SJSA1 (cell line): ENCODE results near the gene PDPK1. TPM values are rescaled to one million over a fixed set of nuclear protein-coding genes. Genes with fewer than 3 reads are reported as not detected.

ENCODE experiments used
- DNase-seq, 2 experiments: peaks; one replicate each; pipeline ENCODE4 v3.0.0-alpha.2; 2015 to 2020; ENCODE audit warnings: low spot score in 2 of 2, low read depth in 1 of 2
- H3K27ac ChIP-seq: fragments of 250-450 bp; sonication (Bioruptor Pico); 2 replicates; pipeline ENCODE4 v1.5.1; 2020; ENCODE audit warnings: mild to moderate bottlenecking, moderate library complexity
- H3K27me3 ChIP-seq: fragments of 250-450 bp; sonication (Bioruptor Pico); replicated peaks from 2 replicates; pipeline ENCODE4 v1.5.1; 2020; ENCODE audit warnings: mild to moderate bottlenecking, moderate library complexity
- H3K36me3 ChIP-seq: fragments of 250-450 bp; sonication (Bioruptor Pico); 2 replicates; pipeline ENCODE4 v1.5.1; 2020; ENCODE audit warnings: mild to moderate bottlenecking
- H3K4me1 ChIP-seq: fragments of 250-450 bp; sonication (Bioruptor Pico); replicated peaks from 2 replicates; pipeline ENCODE4 v1.6.1; 2021; ENCODE audit warnings: mild to moderate bottlenecking
- H3K4me3 ChIP-seq: fragments of 250-450 bp; sonication (Bioruptor Pico); 2 replicates; pipeline ENCODE4 v1.5.1; 2020; ENCODE audit warnings: mild to moderate bottlenecking
- H3K9me3 ChIP-seq: fragments of 250-450 bp; sonication (Bioruptor Pico); replicated peaks from 2 replicates; pipeline ENCODE4 v1.5.1; 2020; ENCODE audit warnings: mild to moderate bottlenecking
- total RNA-seq: library from RNA; depleted of rRNA; stranded (reverse); fragments of >200 nt; shearing (Covaris generic); gene quantifications from 2 replicates; pipeline ENCODE4 v1.2.3, GENCODE V29; 2014

The PDPK1 gene
- total RNA-seq, 1 experiment from 2014 or later: 20.3 TPM

DNA sequence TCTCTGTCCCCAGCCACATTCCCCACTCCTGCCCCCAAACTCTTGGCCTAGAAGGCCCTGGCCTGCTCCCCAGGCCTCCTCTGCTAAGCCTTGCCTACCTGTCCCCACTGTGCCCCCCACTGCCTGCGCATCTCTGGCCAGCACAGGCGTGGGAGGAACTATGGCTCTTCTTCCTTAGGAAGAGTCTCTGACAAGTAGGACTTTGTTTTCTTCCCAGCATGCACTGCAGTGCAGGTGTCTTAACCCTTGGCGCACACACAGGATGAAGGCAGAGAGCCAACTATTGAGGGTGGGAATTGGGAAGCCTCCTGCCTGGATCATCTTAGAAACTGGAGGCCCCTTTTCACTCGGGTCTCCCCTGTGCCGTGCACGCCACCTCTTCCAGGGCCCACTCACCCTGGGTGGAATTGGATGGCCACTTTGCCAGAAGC, 14.0 kb upstream of the PDPK1 start:
- no peaks in the 10 kb centered on the region for H3K9me3 ChIP-seq
- peaks cover 75% of the 10 kb centered on the region for H3K36me3 ChIP-seq

DNA sequence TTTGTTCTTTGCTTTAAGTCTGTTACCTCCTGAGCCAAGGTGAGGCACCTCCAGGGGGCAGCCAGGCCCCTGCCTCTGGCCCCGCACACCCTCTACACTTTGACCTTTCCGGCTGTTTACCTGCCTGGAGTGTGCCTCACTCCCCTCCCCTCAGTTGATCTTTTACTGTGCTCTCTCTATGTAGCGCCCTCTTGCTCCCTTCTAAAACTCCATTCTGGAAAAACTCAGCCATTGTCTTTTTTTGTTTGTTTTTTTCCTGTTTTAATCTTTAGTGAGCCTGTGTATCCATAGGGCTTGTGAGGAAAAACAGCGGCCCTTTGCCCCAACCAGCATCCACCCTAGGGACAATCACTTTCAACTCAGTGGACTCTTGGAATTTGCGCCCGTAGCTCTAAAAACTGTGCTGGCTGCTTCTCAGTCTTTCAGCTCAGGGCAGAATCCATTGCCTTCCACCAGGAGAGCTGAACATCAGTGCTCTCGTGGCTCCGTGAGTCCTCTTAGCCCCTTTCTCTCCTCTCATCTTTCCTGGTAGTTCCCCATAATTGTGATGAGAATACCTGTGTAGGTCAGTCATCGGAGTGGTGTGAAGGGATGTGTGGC, 13.4 kb upstream of the PDPK1 start:
- H3K27ac ChIP-seq: no peak overlapping the region
- no peak for DNase-seq
- H3K4me3 ChIP-seq: no peak overlapping the region
- no peaks in the 10 kb centered on the region for H3K9me3 ChIP-seq
- H3K36me3 ChIP-seq: peaks cover 75% of the 10 kb centered on the region
- no peaks in the 10 kb centered on the region for H3K27me3 ChIP-seq
- peaks cover 13% of the 10 kb centered on the region for H3K4me1 ChIP-seq

More for the DNA sequence above, 14.0 kb upstream of the PDPK1 start:
- Histone ChIP-seq H3K4me3 (no peak overlapping the region), H3K27ac (no peak overlapping the region), H3K4me1 (peaks cover 19% of the 10 kb centered on the region), H3K27me3 (no peaks in the 10 kb centered on the region)
- no peak for DNase-seq

- no peak overlapping the region for H3K4me3 ChIP-seq
Observed at GRCh38 chr16:2526135-2526534, 11.7 kb upstream of the PDPK1 start.

DNA sequence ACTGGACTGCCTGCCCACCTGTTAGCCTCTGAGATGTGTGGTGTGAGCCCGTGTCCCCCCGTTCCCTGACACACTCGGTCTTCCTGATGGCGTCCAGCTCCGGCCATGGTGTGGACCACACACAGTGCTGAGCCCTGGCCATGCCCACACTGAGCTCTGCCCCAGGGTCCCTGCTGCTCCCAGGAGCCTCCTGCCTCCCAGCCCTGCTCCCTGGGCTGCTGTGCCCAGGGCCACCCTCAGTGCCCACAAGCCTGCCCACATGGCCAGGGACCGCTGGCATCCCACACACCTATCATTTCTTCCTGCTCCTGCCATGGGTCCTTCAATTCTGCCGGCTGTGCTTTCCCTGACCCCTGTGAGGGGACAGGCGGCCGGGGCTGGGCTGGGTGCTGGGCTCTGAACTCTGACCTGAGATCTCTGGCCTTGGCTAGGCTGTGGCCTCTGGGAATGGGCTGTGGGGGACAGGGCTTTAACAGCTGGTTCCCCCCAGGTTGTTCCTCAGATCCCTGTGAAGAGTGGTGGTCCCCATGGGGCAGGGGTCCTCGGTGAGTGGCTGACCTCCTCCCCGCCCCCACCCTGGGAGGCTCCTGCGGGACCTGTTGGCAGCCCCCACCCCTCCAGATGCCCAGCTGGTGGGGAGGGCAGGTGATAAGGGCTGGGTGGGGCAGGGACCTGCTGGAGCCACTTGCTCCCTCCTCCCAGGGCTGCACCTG, 10.6 kb upstream of the PDPK1 start:
- Histone ChIP-seq H3K36me3 (peaks cover 79% of the 10 kb centered on the region), H3K4me1 (peaks cover 9% of the 10 kb centered on the region), H3K27ac (no peak overlapping the region), H3K4me3 (no peak overlapping the region), H3K27me3 (no peaks in the 10 kb centered on the region), H3K9me3 (no peaks in the 10 kb centered on the region)
- DNase-seq: no peak

More at GRCh38 chr16:2526135-2526534, 11.7 kb upstream of the PDPK1 start:
- Histone ChIP-seq H3K4me1 (peaks cover 4% of the 10 kb centered on the region), H3K9me3 (no peaks in the 10 kb centered on the region), H3K36me3 (peaks cover 82% of the 10 kb centered on the region), H3K27ac (no peak overlapping the region), H3K27me3 (no peaks in the 10 kb centered on the region)
- DNase-seq: no peak

DNA sequence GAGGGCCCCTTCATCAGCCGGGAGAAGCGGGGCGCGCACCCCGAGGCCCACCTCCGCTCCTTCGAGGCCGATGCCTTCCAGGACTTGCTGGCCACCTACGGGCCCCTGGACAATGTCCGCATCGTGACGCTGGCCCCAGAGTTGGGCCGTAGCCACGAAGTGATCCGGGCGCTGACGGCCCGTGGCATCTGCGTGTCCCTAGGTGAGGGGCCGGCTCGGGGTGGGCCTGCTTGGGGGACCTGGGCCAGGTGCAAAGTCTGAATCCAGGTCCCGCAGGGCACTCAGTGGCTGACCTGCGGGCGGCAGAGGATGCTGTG, 10.1 kb upstream of the PDPK1 start:
- DNase-seq: no peak
- H3K4me3 ChIP-seq: no peak overlapping the region
- H3K9me3 ChIP-seq: no peaks in the 10 kb centered on the region
- peaks cover 75% of the 10 kb centered on the region for H3K36me3 ChIP-seq
- H3K27ac ChIP-seq: no peak overlapping the region
- H3K4me1 ChIP-seq: peaks cover 14% of the 10 kb centered on the region
- H3K27me3 ChIP-seq: no peaks in the 10 kb centered on the region

DNA sequence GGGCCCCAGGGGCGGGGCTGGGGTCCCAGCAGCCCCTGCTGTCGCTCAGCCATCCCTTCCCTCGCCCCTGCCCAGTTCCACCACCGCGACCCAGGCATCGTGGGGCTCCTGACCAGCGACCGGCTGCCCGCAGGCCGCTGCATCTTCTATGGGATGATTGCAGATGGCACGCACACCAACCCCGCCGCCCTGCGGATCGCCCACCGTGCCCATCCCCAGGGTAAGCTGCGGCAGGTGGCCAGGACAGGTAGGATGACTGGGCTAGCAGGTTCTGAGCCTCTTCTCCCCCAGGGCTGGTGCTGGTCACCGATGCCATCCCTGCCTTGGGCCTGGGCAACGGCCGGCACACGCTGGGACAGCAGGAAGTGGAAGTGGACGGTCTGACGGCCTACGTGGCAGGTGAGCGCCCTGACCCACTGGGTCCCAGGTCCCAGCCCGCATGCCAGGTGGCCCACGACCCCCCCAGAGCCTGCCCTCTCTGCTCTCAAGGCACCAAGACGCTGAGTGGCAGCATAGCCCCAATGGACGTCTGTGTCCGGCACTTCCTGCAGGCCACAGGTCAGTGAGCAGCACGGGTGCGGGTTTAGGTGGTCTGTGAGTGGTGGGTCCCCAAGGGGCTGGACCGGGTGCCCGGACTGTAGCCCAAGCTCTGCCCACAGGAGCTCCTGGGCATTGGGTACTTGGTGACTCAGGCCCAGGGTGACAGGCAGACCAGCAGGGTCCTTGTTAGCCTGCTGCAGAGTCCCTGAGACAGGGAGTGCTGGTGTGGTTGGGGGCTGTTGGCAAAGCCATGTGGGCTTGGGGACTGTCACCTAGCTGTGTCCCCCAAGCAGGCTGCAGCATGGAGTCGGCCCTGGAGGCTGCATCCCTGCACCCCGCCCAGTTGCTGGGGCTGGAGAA, 9.4 kb upstream of the PDPK1 start:
- Histone ChIP-seq H3K4me3 (no peak overlapping the region), H3K4me1 (peaks cover 16% of the 10 kb centered on the region), H3K27ac (no peak overlapping the region), H3K27me3 (no peaks in the 10 kb centered on the region), H3K9me3 (no peaks in the 10 kb centered on the region), H3K36me3 (peaks cover 73% of the 10 kb centered on the region)
- DNase-seq: no peak

- no peaks in the 10 kb centered on the region for H3K9me3 ChIP-seq
- no peak overlapping the region for H3K27ac ChIP-seq
- DNase-seq: no peak
- H3K4me1 ChIP-seq: peaks cover 16% of the 10 kb centered on the region
- peaks cover 64% of the 10 kb centered on the region for H3K36me3 ChIP-seq
- no peak overlapping the region for H3K4me3 ChIP-seq
- no peaks in the 10 kb centered on the region for H3K27me3 ChIP-seq
Observed at GRCh38 chr16:2529061-2529931, 8.5 kb upstream of the PDPK1 start.

DNA sequence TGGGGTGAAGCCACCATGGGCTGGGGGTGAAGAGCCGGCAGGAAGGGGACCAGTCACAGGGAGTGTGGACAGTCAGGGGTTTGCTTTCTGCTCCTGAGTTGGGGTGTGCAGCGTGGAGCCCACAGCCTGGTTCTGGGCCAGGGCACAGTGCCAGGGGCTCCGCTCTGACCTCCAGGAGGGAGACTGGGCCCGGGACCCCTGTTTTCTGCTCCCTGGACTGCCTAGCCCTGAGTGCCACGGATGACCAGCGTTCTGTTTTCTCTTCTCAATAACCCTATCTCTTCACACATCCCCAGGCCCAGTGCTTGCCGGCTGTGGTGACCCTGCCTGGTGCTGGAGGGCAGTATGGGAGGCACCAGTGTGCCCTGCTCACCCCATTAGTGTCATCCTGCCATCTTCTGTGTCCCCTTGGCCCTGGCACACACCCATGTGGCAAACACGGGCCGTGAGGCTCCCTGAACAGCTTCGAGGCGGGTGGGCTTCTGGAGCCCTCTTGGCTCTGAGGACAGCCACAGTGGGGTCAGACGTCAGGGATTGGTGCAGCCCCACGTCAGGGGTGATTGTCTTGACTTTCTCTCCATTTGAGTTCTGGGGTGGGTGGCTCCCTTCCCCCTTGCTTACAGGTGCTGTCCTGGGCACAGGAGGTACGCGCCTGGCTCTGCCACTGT, 7.7 kb upstream of the PDPK1 start:
- no peak for DNase-seq
- peaks cover 19% of the 10 kb centered on the region for H3K4me1 ChIP-seq
- H3K9me3 ChIP-seq: no peaks in the 10 kb centered on the region
- peaks cover 57% of the 10 kb centered on the region for H3K36me3 ChIP-seq
- H3K27ac ChIP-seq: no peak overlapping the region
- no peak overlapping the region for H3K4me3 ChIP-seq
- H3K27me3 ChIP-seq: no peaks in the 10 kb centered on the region

- Histone ChIP-seq H3K4me1 (peaks cover 25% of the 10 kb centered on the region), H3K36me3 (peaks cover 52% of the 10 kb centered on the region), H3K9me3 (peaks cover under 1% of the 10 kb centered on the region), H3K27ac (no peak overlapping the region), H3K27me3 (no peaks in the 10 kb centered on the region), H3K4me3 (no peak overlapping the region)
- DNase-seq: no peak
Observed at GRCh38 chr16:2530629-2531318, 7.0 kb upstream of the PDPK1 start.

DNA sequence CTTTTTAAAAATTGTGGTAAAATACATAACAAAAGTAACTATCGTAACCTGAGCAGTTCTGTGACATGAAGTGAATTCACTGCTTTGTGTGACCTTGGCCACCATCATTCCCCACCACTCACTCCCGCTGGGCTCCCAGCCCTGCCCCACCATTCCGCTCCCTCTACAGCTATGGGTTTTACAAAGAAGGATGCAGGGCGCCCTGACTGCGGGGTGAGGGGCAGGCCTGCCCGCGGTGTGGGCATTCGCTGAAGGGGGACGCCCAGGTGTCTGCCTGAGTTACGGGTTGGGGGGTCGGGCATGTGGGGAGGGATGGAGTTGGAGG, 6.5 kb upstream of the PDPK1 start, which contains the start of gene CEMP1:
Gene CEMP1, minus strand, starts transcription at position 38 of the 325 bp plus-strand sequence. CDS start 335 bp downstream, outside the sequence.
- H3K4me3 ChIP-seq: peak within 1 kb of the TSS; percentile 34
- peaks cover 6% of the 10 kb centered on the region for H3K9me3 ChIP-seq
- no peaks in the 10 kb centered on the region for H3K27me3 ChIP-seq
- H3K36me3 ChIP-seq: peaks cover 47% of the 10 kb centered on the region
- no peak for DNase-seq
- peaks cover 31% of the 10 kb centered on the region for H3K4me1 ChIP-seq
- peak within 1 kb of the TSS; percentile 30 for H3K27ac ChIP-seq

- peaks cover 41% of the 10 kb centered on the region for H3K36me3 ChIP-seq
- peaks cover 8% of the 10 kb centered on the region for H3K9me3 ChIP-seq
- H3K27ac ChIP-seq: peak overlapping the region; percentile 30
- H3K4me3 ChIP-seq: peak overlapping the region; percentile 34
- peak; percentile 92 to 98 for DNase-seq
- H3K4me1 ChIP-seq: peaks cover 35% of the 10 kb centered on the region
- H3K27me3 ChIP-seq: no peaks in the 10 kb centered on the region
Observed at GRCh38 chr16:2531696-2532493, 5.9 kb upstream of the PDPK1 start.
